H1 (cell line): ENCODE results near the gene ZACN. TPM values are rescaled to one million over a fixed set of nuclear protein-coding genes. Genes with fewer than 3 reads are reported as not detected.
A peak's percentile ranks its signal among the peaks of the same experiment; 100 is the strongest.

ENCODE experiments used
- CTCF ChIA-PET: fragments of 300-600 bp; sonication (Branson Sonifier 250); formaldehyde crosslinking; loops from one replicate; lab custom pipeline; 2021; ENCODE audit not compliant: partially characterized antibody; lab: Charles Lee
- POLR2A ChIA-PET: fragments of 300-600 bp; sonication (Branson Sonifier 250); formaldehyde crosslinking; loops from one replicate; lab custom pipeline; 2021; ENCODE audit warnings: inconsistent platforms; ENCODE audit not compliant: partially characterized antibody; lab: Charles Lee
- DNase-seq, 2 experiments: peaks; one replicate each; pipeline versions ENCODE4 v3.0.0 to v3.0.0-alpha.2; 2010 to 2022; ENCODE audit warnings: low spot score in 2 of 2, low read depth in 1 of 2, mixed read lengths in 1 of 2
- FAIRE-seq: peaks from 2 replicates; lab custom pipeline; 2011; peaks lifted over from hg19 to GRCh38; lab: Jason Lieb, UNC
- H2AFZ ChIP-seq: 2 replicates; pipeline ENCODE4 v1.8.1; 2012; ENCODE audit warnings: low read length, inconsistent platforms
- H2AK5ac ChIP-seq: 2 replicates; pipeline ENCODE4 v1.6.1; 2013; ENCODE audit warnings: low read depth, low read length
- H2BK120ac ChIP-seq: replicated peaks from 2 replicates; pipeline ENCODE3; 2013; ENCODE audit warnings: low read depth, low read length, inconsistent platforms
- H2BK12ac ChIP-seq: 2 replicates; pipeline ENCODE4 v1.6.1; 2013; ENCODE audit warnings: low read depth, low read length
- H2BK15ac ChIP-seq: 2 replicates; pipeline ENCODE4 v1.6.1; 2013; ENCODE audit warnings: low read length
- H2BK20ac ChIP-seq: 2 replicates; pipeline ENCODE4 v1.6.1; 2013; ENCODE audit warnings: low read length
- H2BK5ac ChIP-seq: 2 replicates; pipeline ENCODE4 v1.6.1; 2013; ENCODE audit warnings: low read depth, low read length
- H3K14ac ChIP-seq: 2 replicates; pipeline ENCODE4 v1.6.1; 2013; ENCODE audit warnings: inconsistent platforms; ENCODE audit not compliant: insufficient read length
- H3K18ac ChIP-seq: 2 replicates; pipeline ENCODE4 v1.6.1; 2013; ENCODE audit warnings: low read length; ENCODE audit errors: extremely low read depth
- H3K23ac ChIP-seq: 2 replicates; pipeline ENCODE4 v1.6.1; 2013; ENCODE audit warnings: inconsistent platforms; ENCODE audit not compliant: insufficient read length
- H3K23me2 ChIP-seq: 2 replicates; pipeline ENCODE4 v1.6.1; 2013; ENCODE audit warnings: low read depth, low read length
- H3K27ac ChIP-seq: 2 replicates; pipeline ENCODE4 v1.6.1; 2011; ENCODE audit warnings: low read depth, low read length, inconsistent platforms
- H3K27me3 ChIP-seq, 4 experiments: replicated peaks in 1 of 4; 1 replicate in 1 of 4; 2 replicates in 3 of 4; pipeline versions ENCODE4 v1.6.1 to v1.8.1; 2011 to 2013; ENCODE audit warnings: low read length in 3 of 4, mild to moderate bottlenecking in 3 of 4, inconsistent platforms in 2 of 4, mixed read lengths in 2 of 4, moderate library complexity in 1 of 4; ENCODE audit not compliant: control insufficient read depth in 3 of 4, insufficient read depth in 3 of 4; ENCODE audit errors: extremely low read depth in 1 of 4
- H3K36me3 ChIP-seq, 4 experiments: 2 replicates each; pipeline versions ENCODE4 v1.6.1 to v1.8.1; 2011 to 2013; ENCODE audit warnings: mild to moderate bottlenecking in 4 of 4, low read length in 3 of 4, moderate library complexity in 2 of 4, control low read depth in 1 of 4, inconsistent platforms in 1 of 4; ENCODE audit not compliant: insufficient read depth in 4 of 4, control insufficient read depth in 2 of 4
- H3K4ac ChIP-seq: replicated peaks from 2 replicates; pipeline ENCODE3; 2013; ENCODE audit warnings: low read length, low read depth, mixed read lengths, inconsistent platforms; ENCODE audit not compliant: insufficient read length
- H3K4me1 ChIP-seq, 4 experiments: replicated peaks in 1 of 4; 1 replicate in 1 of 4; 2 replicates in 3 of 4; pipeline versions ENCODE4 v1.6.1 to v1.8.1; 2011 to 2013; ENCODE audit warnings: low read length in 3 of 4, inconsistent platforms in 2 of 4, mixed read lengths in 1 of 4; ENCODE audit not compliant: insufficient read depth in 4 of 4, control insufficient read depth in 3 of 4
- H3K4me2 ChIP-seq, 2 experiments: 2 replicates each; pipeline versions ENCODE4 v1.6.1 to v1.8.1; 2011 to 2013; ENCODE audit warnings: low read depth in 2 of 2, low read length in 2 of 2, control low read depth in 1 of 2, inconsistent platforms in 1 of 2, mild to moderate bottlenecking in 1 of 2; ENCODE audit not compliant: insufficient read depth in 1 of 2
- H3K4me3 ChIP-seq, 4 experiments: fragments of 200-600, 300-600 bp in 1 of 4; sonication (generic), shearing (Covaris generic), sonication (Bioruptor Twin) in 1 of 4; 2 replicates each; pipeline versions ENCODE4 v1.5.1 to v1.8.1; 2011 to 2016; ENCODE audit warnings: low read length in 4 of 4, low read depth in 3 of 4, control low read depth in 2 of 4, inconsistent platforms in 2 of 4, mild to moderate bottlenecking in 2 of 4, mixed read lengths in 1 of 4, moderate library complexity in 1 of 4; ENCODE audit not compliant: insufficient read depth in 2 of 4; ENCODE audit errors: extremely low read depth in 1 of 4
- H3K56ac ChIP-seq: replicated peaks from 2 replicates; pipeline ENCODE3; 2013; ENCODE audit warnings: low read depth, mild to moderate bottlenecking, mixed read lengths, low read length, inconsistent platforms; ENCODE audit not compliant: insufficient read length
- H3K79me1 ChIP-seq: 2 replicates; pipeline ENCODE4 v1.6.1; 2013; ENCODE audit warnings: low read depth, low read length, control low read depth
- H3K79me2 ChIP-seq, 2 experiments: 2 replicates each; pipeline versions ENCODE4 v1.6.1 to v1.8.1; 2012 to 2013; ENCODE audit warnings: low read length in 2 of 2, mild to moderate bottlenecking in 2 of 2, inconsistent platforms in 1 of 2; ENCODE audit not compliant: insufficient read depth in 2 of 2, control insufficient read depth in 1 of 2
- H3K9ac ChIP-seq, 4 experiments: replicated peaks in 1 of 4; 1 replicate in 1 of 4; 2 replicates in 3 of 4; pipeline versions ENCODE4 v1.6.1 to v1.8.1; 2011 to 2013; ENCODE audit warnings: low read depth in 3 of 4, low read length in 3 of 4, control low read depth in 2 of 4, mild to moderate bottlenecking in 2 of 4, moderate library complexity in 2 of 4, inconsistent platforms in 1 of 4; ENCODE audit errors: extremely low read depth in 1 of 4
- H3K9me3 ChIP-seq, 2 experiments: 2 replicates each; pipeline versions ENCODE4 v1.6.1 to v1.8.1; 2012 to 2013; ENCODE audit warnings: mild to moderate bottlenecking in 2 of 2, moderate library complexity in 2 of 2, control low read depth in 1 of 2, inconsistent platforms in 1 of 2, low read depth in 1 of 2, low read length in 1 of 2, mixed read lengths in 1 of 2; ENCODE audit not compliant: insufficient read depth in 2 of 2
- H4K20me1 ChIP-seq, 2 experiments: replicated peaks in 1 of 2; 2 replicates each; pipeline versions ENCODE3 to v1.8.1; 2011 to 2013; ENCODE audit warnings: inconsistent platforms in 2 of 2, low read length in 2 of 2, mild to moderate bottlenecking in 1 of 2; ENCODE audit not compliant: insufficient read depth in 2 of 2, control insufficient read depth in 1 of 2
- H4K5ac ChIP-seq: 2 replicates; pipeline ENCODE4 v1.6.1; 2013; ENCODE audit warnings: low read length, low read depth, mixed read lengths, inconsistent platforms; ENCODE audit not compliant: insufficient read length
- H4K8ac ChIP-seq: 2 replicates; pipeline ENCODE4 v1.8.0; 2013; ENCODE audit warnings: mild to moderate bottlenecking, moderate library complexity, low read length, inconsistent platforms; ENCODE audit not compliant: insufficient read depth; ENCODE audit errors: extremely low read depth
- H4K91ac ChIP-seq: replicated peaks from 2 replicates; pipeline ENCODE3; 2013; ENCODE audit warnings: low read length, mixed read lengths, inconsistent platforms; ENCODE audit not compliant: insufficient read length
- HDAC2 ChIP-seq, 2 experiments: fragments of 300-600 bp in 1 of 2; sonication (generic) in 1 of 2; IDR thresholded peaks; 2 replicates each; pipeline ENCODE4 v1.6.1; 2011 to 2012; ENCODE audit warnings: low read depth in 2 of 2, low read length in 2 of 2, mild to moderate bottlenecking in 2 of 2, moderate library complexity in 2 of 2, borderline replicate concordance in 1 of 2, inconsistent platforms in 1 of 2
- SAP30 ChIP-seq: fragments of 300-600 bp; sonication (generic); IDR thresholded peaks from 2 replicates; pipeline ENCODE4 v1.7.1; 2012; ENCODE audit warnings: low read length, moderate library complexity, mild to moderate bottlenecking, inconsistent platforms; ENCODE audit not compliant: insufficient read depth, insufficient replicate concordance
- SIN3A ChIP-seq, 2 experiments: IDR thresholded peaks in 1 of 2; conservative IDR thresholded peaks in 1 of 2; 2 replicates each; pipeline ENCODE4 v1.6.1; 2011 to 2012; ENCODE audit warnings: low read length in 2 of 2, improper control_type of control experiment in 1 of 2, low read depth in 1 of 2, mild to moderate bottlenecking in 1 of 2
- WGBS, 2 experiments: shearing (Covaris generic) in 1 of 2; methylation state at CpG; one replicate each; pipeline versions ENCODE4 v1.1.6 to v1.1.7; 2013 to 2015; ENCODE audit warnings: low lambda C conversion rate in 2 of 2, mixed read lengths in 2 of 2, inconsistent platforms in 1 of 2, low coverage in 1 of 2, missing lambda C conversion rate in 1 of 2; ENCODE audit not compliant: insufficient replicate concordance in 2 of 2, insufficient coverage in 1 of 2, insufficient read length in 1 of 2; ENCODE audit errors: extremely low coverage in 1 of 2, missing lambda C conversion rate in 1 of 2; 5-methylcytosine and 5-hydroxymethylcytosine counted together
- polyA plus RNA-seq, 7 experiments: library from polyadenylated mRNA; depleted of rRNA in 3 of 7; stranded (reverse) in 5 of 7; unstranded in 2 of 7; fragments of >200 nt in 5 of 7; fragments of 200-250 nt in 2 of 7; gene quantifications; 1 replicate in 5 of 7; 2 replicates in 1 of 7; 4 replicates in 1 of 7; pipeline versions ENCODE4 v1.2.1 to v1.2.3, GENCODE V29; 2011 to 2013; ENCODE audit warnings: missing spikeins in 2 of 7, mixed read lengths in 2 of 7
- total RNA-seq: library from RNA; stranded (reverse); fragmentation: NEBNext Ultra II Directional; extraction: Animal tissue kit (Norgen Biotek cat#: 25700); gene quantifications from 2 replicates; pipeline ENCODE4 v1.2.1, GENCODE V29; 2021

ZACN gene
- total and polyA plus RNA-seq, 2 of the 8 experiments (the other 6 are each of a cell fraction or from before 2014, with no cell fraction given), result 0.26 TPM; not detected in 1

- no peak overlapping the region for H2BK15ac ChIP-seq
- H3K4me1 ChIP-seq, result peaks cover 0 to 31% (median 14%) of the 10 kb centered on the region in 4 experiments; a peak in 6 of 7 replicates
- 34% methylated on average over 15 of the region's 15 CpGs; no CpG with 5 or more reads in 1 of the 2 experiments for WGBS, 2 experiments
- H3K23me2 ChIP-seq, result peaks cover 25% of the 10 kb centered on the region
- no peak overlapping the region for H3K4ac ChIP-seq
- ChIA-PET CTCF (interaction anchor here (1.6 kb wide), 1 partner anchor 60 kb away, joined by 4 read pairs; no protein-coding TSS in a partner anchor), POLR2A (interaction anchor here (0.9 to 2.6 kb wide), 5 partner anchors 8 to 87 kb away, joined by 3 to 8 read pairs (median 3); no protein-coding TSS in a partner anchor)
- peaks cover 3 to 27% of the 10 kb centered on the region in 2 experiments for H3K79me2 ChIP-seq
- no peak overlapping the region for H3K23ac ChIP-seq
- H2BK5ac ChIP-seq, result no peak overlapping the region
- H2BK120ac ChIP-seq, result no peak overlapping the region
- peaks cover 6% of the 10 kb centered on the region; the same call in 1 of the 2 replicates for H3K79me1 ChIP-seq
- TF ChIP-seq SIN3A (conservative IDR thresholded peaks at IDR 0.05 in 1 of 2, IDR thresholded peaks at IDR 0.05 in 1 of 2; ENCODE audit: low read depth in 1 of 2, low read length in 2 of 2) (0 out of 4 replicates have a peak, but pooled peaks of 1 of the 2 experiments have one; percentile 4), SAP30 (peak; percentile 27), HDAC2 (IDR thresholded peaks at IDR 0.05; ENCODE audit: borderline replicate concordance in 1 of 2, low read depth in 2 of 2, low read length in 2 of 2) (no peak)
- H3K9me3 ChIP-seq, result no peaks in the 10 kb centered on the region
- H3K14ac ChIP-seq, result no peak overlapping the region
- H3K18ac ChIP-seq, result no peak overlapping the region
- H3K4me3 ChIP-seq, result peak overlapping the region; percentile 84 to 98 (median 96)
- 0 out of 2 replicates have a peak overlapping the region, but pooled peaks have one; percentile 23 for H2AFZ ChIP-seq
- H4K5ac ChIP-seq, result no peak overlapping the region
- DNase-seq (peak in 1 of 2 experiments; percentile 54), FAIRE-seq (no peak)
- no peak overlapping the region for H2AK5ac ChIP-seq
- H3K9ac ChIP-seq, result peak overlapping the region; percentile 73 to 88 (median 80)
- H4K20me1 ChIP-seq, result peaks cover 2 to 11% of the 10 kb centered on the region in 2 experiments
- peaks cover 31 to 38% (median 35%) of the 10 kb centered on the region in 4 experiments for H3K27me3 ChIP-seq
- H3K56ac ChIP-seq, result no peak overlapping the region
- no peak overlapping the region for H4K91ac ChIP-seq
- peak overlapping the region; percentile 85 to 89 for H3K4me2 ChIP-seq
- peak overlapping the region; percentile 56; the same call in 1 of the 2 replicates for H3K27ac ChIP-seq
- H2BK20ac ChIP-seq, result no peak overlapping the region
- no peak overlapping the region for H2BK12ac ChIP-seq
- H3K36me3 ChIP-seq, result peaks cover 5 to 8% (median 7%) of the 10 kb centered on the region in 4 experiments; a peak in 6 of 8 replicates
- H4K8ac ChIP-seq, result no peak overlapping the region
Observed at GRCh38 chr17:76071531-76072147, 7.3 kb upstream of the ZACN start.
